Loucy (cell line): ENCODE data around the gene LCTL.
"Not testable (repeated sequence)": the region's sequence is repeated elsewhere in the genome, so short reads cannot be mapped to it uniquely, and the experiment has no call there.

Experiments
- H2AFZ ChIP-seq: fragments of 200-600 bp; sonication (generic); 2 replicates; pipeline ENCODE4 v1.6.0; 2016; ENCODE audit warnings: antibody characterized with exemption, mild to moderate bottlenecking, low read length, moderate library complexity
- H3F3A ChIP-seq: fragments of 200-600 bp; 2 replicates; pipeline ENCODE4 v1.6.0; 2016; ENCODE audit warnings: antibody characterized with exemption, low read depth, mild to moderate bottlenecking
- H3K27me3 ChIP-seq: fragments of 200-600 bp; sonication (generic); 2 replicates; pipeline ENCODE4 v1.6.1; 2014; ENCODE audit warnings: low read length, mild to moderate bottlenecking; ENCODE audit not compliant: insufficient read depth, poor library complexity, severe bottlenecking
- H3K36me3 ChIP-seq: fragments of 200-600 bp; sonication (generic); 2 replicates; pipeline ENCODE4 v1.6.1; 2016; ENCODE audit warnings: low read length; ENCODE audit not compliant: insufficient read depth
- H3K4me1 ChIP-seq: fragments of 200-600 bp; sonication (generic); 2 replicates; pipeline ENCODE4 v1.5.1; 2014; ENCODE audit warnings: low read length, mild to moderate bottlenecking; ENCODE audit not compliant: insufficient read depth, poor library complexity, severe bottlenecking
- H3K4me2 ChIP-seq: fragments of 200-600 bp; sonication (generic); 2 replicates; pipeline ENCODE4 v1.6.0; 2014; ENCODE audit warnings: antibody characterized with exemption, low read length, low read depth, mild to moderate bottlenecking; ENCODE audit not compliant: poor library complexity, severe bottlenecking
- H3K4me3 ChIP-seq: fragments of 200-600 bp; sonication (generic); 2 replicates; pipeline ENCODE4 v1.5.1; 2014; ENCODE audit warnings: low read length, mild to moderate bottlenecking, mixed read lengths; ENCODE audit not compliant: poor library complexity, severe bottlenecking
- H3K79me2 ChIP-seq: fragments of 200-600 bp; sonication (generic); 2 replicates; pipeline ENCODE4 v1.6.1; 2014; ENCODE audit warnings: low read length; ENCODE audit not compliant: insufficient read depth
- H3K9ac ChIP-seq: fragments of 200-600 bp; sonication (generic); 2 replicates; pipeline ENCODE4 v1.6.0; 2014; ENCODE audit warnings: mild to moderate bottlenecking, low read depth, low read length, moderate library complexity; ENCODE audit not compliant: poor library complexity, severe bottlenecking
- H3K9me2 ChIP-seq: fragments of 200-600 bp; sonication (generic); replicated peaks from 2 replicates; pipeline ENCODE4 v1.6.1; 2016; ENCODE audit warnings: low read depth, low read length, mixed read lengths
- H3K9me3 ChIP-seq: fragments of 200-600 bp; sonication (generic); 2 replicates; pipeline ENCODE4 v1.6.1; 2014; ENCODE audit warnings: mild to moderate bottlenecking, antibody characterized with exemption, low read length, low read depth; ENCODE audit not compliant: insufficient read depth
- H4K20me1 ChIP-seq: fragments of 200-600 bp; sonication (generic); 2 replicates; pipeline ENCODE4 v1.6.0; 2014; ENCODE audit warnings: antibody characterized with exemption, low read length, mild to moderate bottlenecking; ENCODE audit not compliant: insufficient read depth, poor library complexity, severe bottlenecking
- EZH2phosphoT487 ChIP-seq: fragments of 200-600 bp; IDR thresholded peaks from 2 replicates; pipeline ENCODE4 v1.6.1; 2018; ENCODE audit warnings: antibody characterized with exemption, mild to moderate bottlenecking, moderate library complexity, borderline replicate concordance
- TF ChIP-seq, protein P1 (sequence below): fragments of 200-600 bp; sonication (generic); conservative IDR thresholded peaks from 2 replicates; pipeline ENCODE4 v1.5.1; 2014; ENCODE audit warnings: mild to moderate bottlenecking, antibody characterized with exemption, low read length

LCTL gene

DNA sequence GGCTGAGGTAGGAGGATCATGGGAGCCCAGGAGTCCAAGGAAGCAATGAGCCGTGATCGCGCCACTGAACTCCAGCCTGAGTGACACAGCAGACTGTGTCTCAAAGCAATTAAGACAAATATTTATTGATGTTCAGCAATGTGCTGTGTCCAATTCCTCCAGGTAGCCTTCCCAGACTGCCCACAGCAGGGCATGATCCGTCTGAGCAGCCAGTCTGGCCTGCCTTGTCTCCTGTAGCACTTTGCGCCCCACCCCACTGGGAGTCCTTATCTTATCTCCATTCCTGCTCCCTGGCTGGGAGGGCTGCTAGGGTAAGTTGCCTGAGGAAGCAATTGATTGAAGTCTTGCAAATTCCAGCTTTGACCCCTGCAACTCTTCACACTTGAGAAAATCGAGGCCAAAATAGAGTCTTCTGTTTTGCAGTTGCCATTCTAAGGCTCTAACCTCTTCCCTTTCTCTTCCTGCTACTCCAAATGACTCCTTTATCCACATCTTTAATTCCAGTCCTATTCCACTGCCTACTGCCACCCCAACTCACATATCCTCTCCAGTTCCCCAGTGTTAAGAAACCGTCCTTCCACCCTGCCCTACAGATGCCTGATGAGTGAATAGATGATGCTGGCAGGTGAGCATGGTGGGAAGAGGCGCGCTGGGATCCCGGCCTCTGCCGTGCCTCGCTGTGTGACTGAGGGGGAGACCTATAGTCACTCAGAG lies 26.9 kb upstream of the LCTL start:
- Histone ChIP-seq H3K9me2 (no peaks in the 10 kb centered on the region), H3K4me3 (no peak overlapping the region), H3K27me3 (no peaks in the 10 kb centered on the region), H3K79me2 (no peaks in the 10 kb centered on the region), H3K4me1 (no peaks in the 10 kb centered on the region), H3K9me3 (no peaks in the 10 kb centered on the region), H3K9ac (no peak overlapping the region), H4K20me1 (no peaks in the 10 kb centered on the region), H3K36me3 (no peaks in the 10 kb centered on the region), H3F3A (no peaks in the 10 kb centered on the region), H3K4me2 (no peak overlapping the region), H2AFZ (no peak overlapping the region)
- TF ChIP-seq, protein P1, sequence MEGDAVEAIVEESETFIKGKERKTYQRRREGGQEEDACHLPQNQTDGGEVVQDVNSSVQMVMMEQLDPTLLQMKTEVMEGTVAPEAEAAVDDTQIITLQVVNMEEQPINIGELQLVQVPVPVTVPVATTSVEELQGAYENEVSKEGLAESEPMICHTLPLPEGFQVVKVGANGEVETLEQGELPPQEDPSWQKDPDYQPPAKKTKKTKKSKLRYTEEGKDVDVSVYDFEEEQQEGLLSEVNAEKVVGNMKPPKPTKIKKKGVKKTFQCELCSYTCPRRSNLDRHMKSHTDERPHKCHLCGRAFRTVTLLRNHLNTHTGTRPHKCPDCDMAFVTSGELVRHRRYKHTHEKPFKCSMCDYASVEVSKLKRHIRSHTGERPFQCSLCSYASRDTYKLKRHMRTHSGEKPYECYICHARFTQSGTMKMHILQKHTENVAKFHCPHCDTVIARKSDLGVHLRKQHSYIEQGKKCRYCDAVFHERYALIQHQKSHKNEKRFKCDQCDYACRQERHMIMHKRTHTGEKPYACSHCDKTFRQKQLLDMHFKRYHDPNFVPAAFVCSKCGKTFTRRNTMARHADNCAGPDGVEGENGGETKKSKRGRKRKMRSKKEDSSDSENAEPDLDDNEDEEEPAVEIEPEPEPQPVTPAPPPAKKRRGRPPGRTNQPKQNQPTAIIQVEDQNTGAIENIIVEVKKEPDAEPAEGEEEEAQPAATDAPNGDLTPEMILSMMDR: no peak
- no peak for TF ChIP-seq EZH2phosphoT487

DNA sequence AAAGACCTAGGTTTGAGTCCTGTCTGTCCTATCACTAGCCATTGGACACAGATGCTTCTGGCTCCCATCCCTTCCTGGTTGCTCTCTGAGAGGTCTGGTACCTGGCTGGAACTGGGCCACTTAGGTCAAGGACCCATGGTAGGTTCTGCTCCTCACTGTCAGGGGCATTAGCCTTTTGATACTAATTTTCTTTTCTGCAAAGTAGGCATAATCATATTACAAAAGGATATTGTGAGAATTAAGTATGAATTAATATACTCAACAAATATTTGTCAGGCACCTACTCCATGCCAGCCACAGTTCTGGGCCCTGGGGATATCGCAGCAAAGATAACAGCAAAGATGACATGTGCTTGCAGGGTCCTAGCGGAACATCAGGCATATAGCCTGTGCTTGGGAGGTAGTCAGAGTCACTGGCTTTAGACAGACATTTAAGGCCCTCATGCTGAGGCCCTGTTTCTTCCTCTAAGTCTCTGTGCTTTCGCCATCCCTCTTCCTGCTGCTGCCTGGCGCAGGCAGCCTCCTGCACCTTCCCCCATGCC lies 25.6 kb upstream of the LCTL start:
- no peak overlapping the region for H3K4me3 ChIP-seq
- H3K9me2 ChIP-seq: no peaks in the 10 kb centered on the region
- H3K79me2 ChIP-seq: no peaks in the 10 kb centered on the region
- no peak overlapping the region for H3K4me2 ChIP-seq
- no peaks in the 10 kb centered on the region for H3K9me3 ChIP-seq
- no peaks in the 10 kb centered on the region for H3K4me1 ChIP-seq
- H3K9ac ChIP-seq: no peak overlapping the region
- H2AFZ ChIP-seq: no peak overlapping the region
- H3K36me3 ChIP-seq: no peaks in the 10 kb centered on the region
- TF ChIP-seq EZH2phosphoT487: no peak
- TF ChIP-seq, protein P1: no peak
- H3F3A ChIP-seq: no peaks in the 10 kb centered on the region
- H4K20me1 ChIP-seq: no peaks in the 10 kb centered on the region
- no peaks in the 10 kb centered on the region for H3K27me3 ChIP-seq

DNA sequence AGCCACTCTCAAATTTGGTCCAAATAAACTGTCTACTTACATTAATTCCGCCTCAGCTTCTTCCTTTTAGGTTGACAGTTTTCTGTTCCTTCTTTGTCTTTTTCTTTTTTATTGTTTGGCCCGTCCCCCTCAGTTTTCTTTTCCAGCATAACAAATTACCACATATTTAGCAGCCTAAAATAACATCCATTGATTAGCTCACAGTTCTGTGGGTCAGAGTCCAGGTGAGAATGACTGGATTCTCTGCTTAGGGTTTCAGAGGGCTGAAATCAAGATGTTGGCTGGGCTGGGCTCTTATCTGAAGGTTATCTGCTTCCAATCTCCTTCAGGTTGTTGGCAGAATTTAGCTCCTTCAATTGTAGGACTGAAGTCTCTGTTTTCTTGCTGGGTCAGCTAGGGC lies 24.6 kb upstream of the LCTL start:
- Histone ChIP-seq H2AFZ (no peak overlapping the region), H3K4me2 (no peak overlapping the region), H3K9ac (no peak overlapping the region), H3K36me3 (no peaks in the 10 kb centered on the region), H3K9me3 (no peaks in the 10 kb centered on the region), H4K20me1 (no peaks in the 10 kb centered on the region), H3K27me3 (no peaks in the 10 kb centered on the region), H3K79me2 (no peaks in the 10 kb centered on the region), H3K4me3 (no peak overlapping the region), H3F3A (no peaks in the 10 kb centered on the region), H3K9me2 (no peaks in the 10 kb centered on the region), H3K4me1 (no peaks in the 10 kb centered on the region)
- TF ChIP-seq, protein P1: no peak

DNA sequence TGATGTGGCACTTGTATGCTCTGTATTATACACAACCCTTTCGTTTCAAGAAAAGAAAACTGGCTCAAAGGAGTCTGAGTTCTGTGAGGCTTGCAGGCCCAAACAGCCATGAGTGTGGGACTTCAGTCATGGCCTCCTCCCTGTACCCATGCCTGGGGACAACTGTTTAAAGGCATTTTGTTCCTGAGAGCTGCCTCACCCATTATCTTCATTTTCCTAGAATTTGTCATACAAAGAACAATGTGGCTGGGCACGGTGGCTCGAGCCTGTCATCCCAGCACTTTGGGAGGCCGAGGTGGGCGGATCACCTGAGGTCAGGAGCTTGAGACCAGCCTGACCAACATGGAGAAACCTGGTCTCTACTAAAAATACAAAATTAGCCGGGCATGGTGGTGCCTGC lies 23.6 kb upstream of the LCTL start:
- not testable (repeated sequence) for H3K9me2 ChIP-seq, H3K79me2 ChIP-seq, H3K4me1 ChIP-seq, H3K4me2 ChIP-seq, H2AFZ ChIP-seq, H3F3A ChIP-seq, H3K27me3 ChIP-seq, H3K4me3 ChIP-seq, H3K36me3 ChIP-seq, H4K20me1 ChIP-seq, H3K9ac ChIP-seq, H3K9me3 ChIP-seq
